ENCODE measurements around the gene GPR107.

The GPR107 gene

DNA sequence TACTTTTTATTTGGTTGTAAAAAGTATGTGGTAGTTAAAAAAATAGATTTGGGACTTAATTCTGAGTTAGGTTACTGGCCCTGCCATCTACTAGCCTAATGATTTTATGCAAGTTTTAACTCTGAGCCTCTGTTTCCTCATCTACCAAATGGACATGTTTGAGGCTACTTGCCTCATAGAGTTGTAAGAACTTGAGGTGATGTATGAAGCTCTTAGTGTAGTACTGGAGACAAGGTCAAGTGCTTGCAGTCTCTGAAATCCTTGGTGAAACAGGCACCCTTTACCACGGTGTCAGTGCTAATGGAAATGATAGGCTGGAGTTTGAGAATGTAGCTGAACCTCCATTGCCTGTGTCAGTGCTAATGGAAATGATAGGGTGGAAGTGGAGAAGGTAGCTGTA, 15.3 kb downstream of the GPR107 start:
- no peak for ATAC-seq
- TF ChIP-seq, protein P1, sequence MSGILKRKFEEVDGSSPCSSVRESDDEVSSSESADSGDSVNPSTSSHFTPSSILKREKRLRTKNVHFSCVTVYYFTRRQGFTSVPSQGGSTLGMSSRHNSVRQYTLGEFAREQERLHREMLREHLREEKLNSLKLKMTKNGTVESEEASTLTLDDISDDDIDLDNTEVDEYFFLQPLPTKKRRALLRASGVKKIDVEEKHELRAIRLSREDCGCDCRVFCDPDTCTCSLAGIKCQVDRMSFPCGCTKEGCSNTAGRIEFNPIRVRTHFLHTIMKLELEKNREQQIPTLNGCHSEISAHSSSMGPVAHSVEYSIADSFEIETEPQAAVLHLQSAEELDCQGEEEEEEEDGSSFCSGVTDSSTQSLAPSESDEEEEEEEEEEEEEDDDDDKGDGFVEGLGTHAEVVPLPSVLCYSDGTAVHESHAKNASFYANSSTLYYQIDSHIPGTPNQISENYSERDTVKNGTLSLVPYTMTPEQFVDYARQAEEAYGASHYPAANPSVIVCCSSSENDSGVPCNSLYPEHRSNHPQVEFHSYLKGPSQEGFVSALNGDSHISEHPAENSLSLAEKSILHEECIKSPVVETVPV (CRISPR knock-in tag; IDR thresholded peaks at IDR 0.05): no peak
- TF ChIP-seq ZNF565 (CRISPR knock-in tag; conservative IDR thresholded peaks at IDR 0.05; ENCODE audit: low read depth) (no peak), ZNF70 (CRISPR knock-in tag; IDR thresholded peaks at IDR 0.05) (no peak), OSR1 (CRISPR knock-in tag; IDR thresholded peaks at IDR 0.05) (no peak), SNAI2 (CRISPR knock-in tag; IDR thresholded peaks at IDR 0.05) (no peak), CSDC2 (CRISPR knock-in tag; IDR thresholded peaks at IDR 0.05) (no peak), TOX (CRISPR knock-in tag; IDR thresholded peaks at IDR 0.05; ENCODE audit: borderline replicate concordance) (no peak), ARNTL (CRISPR knock-in tag; IDR thresholded peaks at IDR 0.05; ENCODE audit: borderline replicate concordance, low read depth) (no peak), BACH2 (CRISPR knock-in tag; IDR thresholded peaks at IDR 0.05; ENCODE audit: borderline replicate concordance) (no peak), ZFP3 (CRISPR knock-in tag; IDR thresholded peaks at IDR 0.05) (no peak), ESRRG (CRISPR knock-in tag; IDR thresholded peaks at IDR 0.05) (no peak), ISL1 (CRISPR knock-in tag; IDR thresholded peaks at IDR 0.05) (no peak)
- TF ChIP-seq, protein P2, sequence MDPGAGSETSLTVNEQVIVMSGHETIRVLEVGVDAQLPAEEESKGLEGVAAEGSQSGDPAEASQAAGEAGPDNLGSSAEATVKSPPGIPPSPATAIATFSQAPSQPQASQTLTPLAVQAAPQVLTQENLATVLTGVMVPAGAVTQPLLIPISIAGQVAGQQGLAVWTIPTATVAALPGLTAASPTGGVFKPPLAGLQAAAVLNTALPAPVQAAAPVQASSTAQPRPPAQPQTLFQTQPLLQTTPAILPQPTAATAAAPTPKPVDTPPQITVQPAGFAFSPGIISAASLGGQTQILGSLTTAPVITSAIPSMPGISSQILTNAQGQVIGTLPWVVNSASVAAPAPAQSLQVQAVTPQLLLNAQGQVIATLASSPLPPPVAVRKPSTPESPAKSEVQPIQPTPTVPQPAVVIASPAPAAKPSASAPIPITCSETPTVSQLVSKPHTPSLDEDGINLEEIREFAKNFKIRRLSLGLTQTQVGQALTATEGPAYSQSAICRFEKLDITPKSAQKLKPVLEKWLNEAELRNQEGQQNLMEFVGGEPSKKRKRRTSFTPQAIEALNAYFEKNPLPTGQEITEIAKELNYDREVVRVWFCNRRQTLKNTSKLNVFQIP (CRISPR knock-in tag; IDR thresholded peaks at IDR 0.05; ENCODE audit: borderline replicate concordance, low read depth): no peak
- TF ChIP-seq, protein P3, sequence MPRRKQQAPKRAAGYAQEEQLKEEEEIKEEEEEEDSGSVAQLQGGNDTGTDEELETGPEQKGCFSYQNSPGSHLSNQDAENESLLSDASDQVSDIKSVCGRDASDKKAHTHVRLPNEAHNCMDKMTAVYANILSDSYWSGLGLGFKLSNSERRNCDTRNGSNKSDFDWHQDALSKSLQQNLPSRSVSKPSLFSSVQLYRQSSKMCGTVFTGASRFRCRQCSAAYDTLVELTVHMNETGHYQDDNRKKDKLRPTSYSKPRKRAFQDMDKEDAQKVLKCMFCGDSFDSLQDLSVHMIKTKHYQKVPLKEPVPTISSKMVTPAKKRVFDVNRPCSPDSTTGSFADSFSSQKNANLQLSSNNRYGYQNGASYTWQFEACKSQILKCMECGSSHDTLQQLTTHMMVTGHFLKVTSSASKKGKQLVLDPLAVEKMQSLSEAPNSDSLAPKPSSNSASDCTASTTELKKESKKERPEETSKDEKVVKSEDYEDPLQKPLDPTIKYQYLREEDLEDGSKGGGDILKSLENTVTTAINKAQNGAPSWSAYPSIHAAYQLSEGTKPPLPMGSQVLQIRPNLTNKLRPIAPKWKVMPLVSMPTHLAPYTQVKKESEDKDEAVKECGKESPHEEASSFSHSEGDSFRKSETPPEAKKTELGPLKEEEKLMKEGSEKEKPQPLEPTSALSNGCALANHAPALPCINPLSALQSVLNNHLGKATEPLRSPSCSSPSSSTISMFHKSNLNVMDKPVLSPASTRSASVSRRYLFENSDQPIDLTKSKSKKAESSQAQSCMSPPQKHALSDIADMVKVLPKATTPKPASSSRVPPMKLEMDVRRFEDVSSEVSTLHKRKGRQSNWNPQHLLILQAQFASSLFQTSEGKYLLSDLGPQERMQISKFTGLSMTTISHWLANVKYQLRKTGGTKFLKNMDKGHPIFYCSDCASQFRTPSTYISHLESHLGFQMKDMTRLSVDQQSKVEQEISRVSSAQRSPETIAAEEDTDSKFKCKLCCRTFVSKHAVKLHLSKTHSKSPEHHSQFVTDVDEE (CRISPR knock-in tag; IDR thresholded peaks at IDR 0.05): no peak
- TF ChIP-seq, protein P4, sequence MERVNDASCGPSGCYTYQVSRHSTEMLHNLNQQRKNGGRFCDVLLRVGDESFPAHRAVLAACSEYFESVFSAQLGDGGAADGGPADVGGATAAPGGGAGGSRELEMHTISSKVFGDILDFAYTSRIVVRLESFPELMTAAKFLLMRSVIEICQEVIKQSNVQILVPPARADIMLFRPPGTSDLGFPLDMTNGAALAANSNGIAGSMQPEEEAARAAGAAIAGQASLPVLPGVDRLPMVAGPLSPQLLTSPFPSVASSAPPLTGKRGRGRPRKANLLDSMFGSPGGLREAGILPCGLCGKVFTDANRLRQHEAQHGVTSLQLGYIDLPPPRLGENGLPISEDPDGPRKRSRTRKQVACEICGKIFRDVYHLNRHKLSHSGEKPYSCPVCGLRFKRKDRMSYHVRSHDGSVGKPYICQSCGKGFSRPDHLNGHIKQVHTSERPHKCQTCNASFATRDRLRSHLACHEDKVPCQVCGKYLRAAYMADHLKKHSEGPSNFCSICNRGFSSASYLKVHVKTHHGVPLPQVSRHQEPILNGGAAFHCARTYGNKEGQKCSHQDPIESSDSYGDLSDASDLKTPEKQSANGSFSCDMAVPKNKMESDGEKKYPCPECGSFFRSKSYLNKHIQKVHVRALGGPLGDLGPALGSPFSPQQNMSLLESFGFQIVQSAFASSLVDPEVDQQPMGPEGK (CRISPR knock-in tag; IDR thresholded peaks at IDR 0.05; ENCODE audit: borderline replicate concordance): no peak

DNA sequence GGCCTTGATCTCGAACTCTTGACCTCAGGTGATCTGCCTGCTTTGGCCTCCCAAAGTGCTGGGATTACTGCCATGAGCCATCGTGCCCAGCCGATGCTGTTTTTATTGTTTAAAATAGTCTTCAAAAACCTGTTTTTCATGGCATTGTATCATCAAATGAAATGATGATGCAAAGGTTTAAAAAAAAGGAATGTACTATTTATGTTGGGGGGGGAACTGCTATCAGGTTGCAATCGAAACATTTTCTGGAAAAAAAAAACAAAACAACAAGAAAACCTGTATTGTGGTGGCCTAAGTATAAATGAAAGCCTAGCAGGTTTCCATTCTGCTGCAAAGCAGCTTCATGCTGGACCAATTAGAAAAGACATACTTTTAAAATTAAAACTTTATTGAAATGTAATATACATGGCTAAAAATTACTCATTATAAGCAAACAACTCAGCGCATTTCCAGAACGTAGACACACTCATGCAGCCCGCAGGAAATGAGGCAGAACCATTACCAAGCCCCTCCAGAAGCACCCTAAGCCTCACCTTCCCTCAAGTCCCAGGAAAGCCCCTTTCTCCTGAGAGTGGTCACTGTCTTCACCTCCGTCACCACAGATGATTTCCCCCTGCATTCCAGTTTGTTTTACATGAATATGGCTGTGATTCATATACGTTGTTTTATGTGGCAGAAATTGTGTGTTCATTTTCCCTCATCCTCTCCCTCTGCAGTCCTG, 19.0 kb downstream of the GPR107 start:
- no peak for ATAC-seq
- TF ChIP-seq CSDC2 (CRISPR knock-in tag; IDR thresholded peaks at IDR 0.05) (no peak), OSR1 (CRISPR knock-in tag; IDR thresholded peaks at IDR 0.05) (no peak), TOX (CRISPR knock-in tag; IDR thresholded peaks at IDR 0.05; ENCODE audit: borderline replicate concordance) (no peak), ZFP30 (CRISPR knock-in tag; IDR thresholded peaks at IDR 0.05) (no peak), TCF4 (CRISPR knock-in tag; IDR thresholded peaks at IDR 0.05; ENCODE audit: borderline replicate concordance) (no peak), BACH2 (CRISPR knock-in tag; IDR thresholded peaks at IDR 0.05; ENCODE audit: borderline replicate concordance) (no peak), SNAI2 (CRISPR knock-in tag; IDR thresholded peaks at IDR 0.05) (no peak)
- TF ChIP-seq, protein P3 (CRISPR knock-in tag; IDR thresholded peaks at IDR 0.05): no peak
- TF ChIP-seq, protein P4 (CRISPR knock-in tag; IDR thresholded peaks at IDR 0.05; ENCODE audit: borderline replicate concordance): no peak
